A549 treated with dexamethasone at 1 μM for 4 hours (cell line): Measurements from ENCODE around the gene SMIM32. TPM values are rescaled to one million over a fixed set of nuclear protein-coding genes. Genes with fewer than 3 reads are reported as not detected.

Experiments used
- total RNA-seq: library from RNA; stranded (reverse); fragments of 200-300 nt; extraction: Qiagen RNA extraction; gene quantifications from 5 replicates; pipeline ENCODE4 v1.2.3, GENCODE V29; 2022

The SMIM32 gene
- not detected in 5 replicates for total RNA-seq

DNA sequence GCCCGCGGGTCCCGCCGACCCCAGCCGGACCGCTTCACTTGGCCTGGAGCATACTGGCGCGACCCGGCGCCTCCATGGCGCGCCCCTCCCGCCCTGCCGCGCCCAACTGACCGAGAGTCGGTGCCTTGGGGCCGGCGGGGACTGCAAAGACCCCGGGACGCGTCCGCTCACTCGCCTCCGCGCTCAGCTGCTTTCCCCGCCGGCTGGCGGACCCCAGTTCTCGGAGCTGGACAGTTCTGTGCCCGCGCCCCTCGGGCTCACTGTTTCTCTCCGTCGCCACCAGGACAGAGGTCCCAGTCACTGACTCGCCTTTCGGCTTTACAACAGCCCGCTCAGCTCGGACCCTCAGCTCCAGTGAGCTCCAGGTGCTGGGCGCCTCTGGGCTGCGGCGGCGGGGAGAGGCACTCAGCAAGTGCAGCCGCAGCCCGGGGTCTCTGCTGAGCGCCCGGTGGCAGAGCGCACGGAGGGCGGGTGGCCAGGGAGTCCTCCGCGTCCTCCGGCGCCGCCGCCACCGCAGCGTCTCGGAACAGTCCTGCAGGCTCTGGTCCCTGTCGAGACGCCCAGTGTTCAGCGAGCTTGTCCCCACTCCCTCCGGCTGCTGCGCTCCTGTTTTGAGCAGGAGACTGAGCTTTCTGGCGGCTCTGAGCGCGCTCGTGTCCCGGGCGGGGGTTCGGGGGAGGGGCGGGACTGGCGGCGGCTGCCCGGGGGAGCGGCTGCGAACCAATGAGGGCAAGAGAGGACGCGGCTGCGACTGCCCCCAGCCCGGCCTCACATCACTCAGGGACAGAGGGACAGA lies at the start of gene SMIM32:
TSS of gene SMIM32 (minus strand) at position 637 of the 796 bp plus-strand sequence. CDS start 638 bp downstream, outside the sequence.

Other genes starting within 250 kb of the SMIM32 start
- not detected in 5 replicates for gene LECT2, start 238.2 kb downstream of the SMIM32 start, total RNA-seq
- 1,392 to 2,102 TPM (median 1,727 TPM) in 5 replicates for gene TGFBI, start 164.2 kb downstream of the SMIM32 start, total RNA-seq
- 17.7 to 44.1 TPM (median 34.7 TPM) in 5 replicates for gene SMAD5, start 60.3 kb downstream of the SMIM32 start, total RNA-seq
- gene TRPC7, start 172.4 kb upstream of the SMIM32 start, total RNA-seq = not detected in 5 replicates